Spleen (tissue), 11 donors: ENCODE data around the gene ITIH3. TPM values are rescaled to one million over a fixed set of nuclear protein-coding genes. Genes with fewer than 3 reads are reported as not detected.

Experiments
- DNase-seq: peaks from one replicate; pipeline ENCODE4 v3.0.0-alpha.2; 2020
- H3K27ac ChIP-seq, 8 donors: fragments of 200-600 bp; sonication (generic) in 7 of 8; 1 replicate in 4 of 8; 2 replicates in 4 of 8; pipeline versions ENCODE4 v1.5.0 to v1.8.0; 2016 to 2021; ENCODE audit warnings: inconsistent platforms in 4 of 8, mild to moderate bottlenecking in 4 of 8, moderate library complexity in 1 of 8
- H3K27me3 ChIP-seq, 7 donors: fragments of 200-600 bp; sonication (generic) in 6 of 7; replicated peaks in 1 of 7; 1 replicate in 4 of 7; 2 replicates in 3 of 7; pipeline versions ENCODE4 v1.5.0 to v1.8.0; 2016 to 2021; ENCODE audit warnings: inconsistent platforms in 3 of 7, mild to moderate bottlenecking in 1 of 7
- H3K36me3 ChIP-seq, 6 donors: fragments of 200-600 bp; sonication (generic) in 5 of 6; 1 replicate in 4 of 6; 2 replicates in 2 of 6; pipeline versions ENCODE4 v1.5.0 to v1.8.0; 2016 to 2021; ENCODE audit warnings: inconsistent platforms in 2 of 6
- H3K4me1 ChIP-seq, 6 donors: fragments of 200-600 bp; sonication (generic) in 5 of 6; 1 replicate in 3 of 6; 2 replicates in 3 of 6; pipeline versions ENCODE4 v1.5.0 to v1.8.0; 2016 to 2021; ENCODE audit warnings: inconsistent platforms in 3 of 6
- H3K4me3 ChIP-seq, 8 donors: fragments of 200-600 bp; sonication (generic) in 7 of 8; 1 replicate in 4 of 8; 2 replicates in 4 of 8; pipeline versions ENCODE4 v1.5.0 to v1.8.0; 2016 to 2021; ENCODE audit warnings: inconsistent platforms in 4 of 8, mild to moderate bottlenecking in 4 of 8, moderate library complexity in 2 of 8
- H3K9me3 ChIP-seq, 8 donors: fragments of 200-600 bp; sonication (generic) in 7 of 8; 1 replicate in 4 of 8; 2 replicates in 4 of 8; pipeline versions ENCODE4 v1.5.0 to v1.8.0; 2016 to 2021; ENCODE audit warnings: inconsistent platforms in 4 of 8
- CTCF ChIP-seq, 11 experiments: fragments of 200-600 bp in 7 of 11; fragments of 450-650 bp in 4 of 11; sonication (generic) in 4 of 11; IDR thresholded peaks in 8 of 11; conservative IDR thresholded peaks in 3 of 11; 1 replicate in 7 of 11; 2 replicates in 4 of 11; pipeline versions ENCODE4 v1.4.0 to v1.8.0; 2016 to 2021; ENCODE audit warnings: antibody characterized with exemption in 11 of 11, inconsistent platforms in 4 of 11, mild to moderate bottlenecking in 1 of 11
- POLR2A ChIP-seq, 3 donors: fragments of 450-650 bp; IDR thresholded peaks; one replicate each; pipeline ENCODE4 v1.5.1; 2017; ENCODE audit warnings: antibody characterized with exemption in 3 of 3, mild to moderate bottlenecking in 1 of 3
- POLR2AphosphoS5 ChIP-seq, 3 donors: sonication (generic); formaldehyde crosslinking; IDR thresholded peaks; one replicate each; pipeline ENCODE4 v1.5.1; 2017; ENCODE audit warnings: antibody characterized with exemption in 3 of 3
- WGBS, 5 donors: extraction: QIAGEN DNeasy Blood & Tissue Kit in 3 of 5; methylation state at CpG; one replicate each; pipeline versions ENCODE4 v1.1.5 to v1.1.7; 2013 to 2018; 5-methylcytosine and 5-hydroxymethylcytosine counted together
- intact Hi-C: fragments of 100-400 bp; cut with DNase I; formaldehyde crosslinking; loops from one replicate; pipeline ENCODE4 v1.15.0; 2023; ENCODE audit warnings: low total_unique reads
- polyA plus RNA-seq, 3 donors: library from polyadenylated mRNA; stranded (reverse); fragments of 200-250 nt; gene quantifications; one replicate each; pipeline ENCODE4 v1.2.1, GENCODE V29; 2013
- total RNA-seq, 7 donors: library from RNA; depleted of rRNA in 3 of 7; stranded (reverse); fragments of >200 nt in 3 of 7; fragmentation: NEBNext Ultra II Directional in 4 of 7; extraction: Animal tissue kit (Norgen Biotek cat#: 25700) in 4 of 7; gene quantifications; one replicate each; pipeline versions ENCODE4 v1.1.0 to v1.2.1, GENCODE V29; 2016 to 2021
- donor health status: healthy with polysubstance abuse.
- donor health status: DM: no; HTN: no; CAD: no; lungs with moderate emphysema.
- donor health status: DM: no; HTN: no; CAD: no.
- donor health status: Bipolar disorder and iron deficiency.
- donor health status: healthy.
- donor health status: DM: no; HTN: no; CAD: no.
- donor health status: DM: yes; HTN: yes; CAD: no.

The ITIH3 gene
- total and polyA plus RNA-seq, 10 donors: 8.0 to 53.7 (median 16.5) TPM

- no peaks in the 10 kb centered on the region for H3K36me3 ChIP-seq
- no peaks in the 10 kb centered on the region for H3K4me1 ChIP-seq
- TF ChIP-seq POLR2AphosphoS5 (IDR thresholded peaks at IDR 0.05) (no peak), POLR2A (IDR thresholded peaks at IDR 0.05) (no peak), CTCF (IDR thresholded peaks at IDR 0.05 in 8 of 11, conservative IDR thresholded peaks at IDR 0.05 in 3 of 11) (no peak)
- 58 to 80% (median 70%) methylated on average over 5 of the region's 5 CpGs for WGBS, 5 donors
- no peak overlapping the region for H3K4me3 ChIP-seq
- intact Hi-C loops: no loop called here
- H3K27ac ChIP-seq: peak overlapping the region in 3 of 8 donors; percentile 25 to 59 (median 40)
- no peak for DNase-seq
- H3K27me3 ChIP-seq: no peaks in the 10 kb centered on the region
- H3K9me3 ChIP-seq: no peaks in the 10 kb centered on the region
Measured at GRCh38 chr3:52801839-52802238, 7.2 kb downstream of the ITIH3 start.

- intact Hi-C loops: no loop called here
- 80 to 85% (median 83%) methylated on average over 19 of the region's 19 CpGs for WGBS, 5 donors
- Histone ChIP-seq H3K27me3 (no peaks in the 10 kb centered on the region), H3K4me3 (no peak overlapping the region), H3K36me3 (no peaks in the 10 kb centered on the region), H3K4me1 (no peaks in the 10 kb centered on the region), H3K9me3 (no peaks in the 10 kb centered on the region), H3K27ac (no peak overlapping the region)
- DNase-seq: no peak
- TF ChIP-seq POLR2A (IDR thresholded peaks at IDR 0.05): no peak
- TF ChIP-seq POLR2AphosphoS5 (IDR thresholded peaks at IDR 0.05): no peak
- TF ChIP-seq CTCF (IDR thresholded peaks at IDR 0.05 in 8 of 11, conservative IDR thresholded peaks at IDR 0.05 in 3 of 11): no peak
Measured at GRCh38 chr3:52805270-52806039, 10.9 kb downstream of the ITIH3 start.

- intact Hi-C loops: no loop called here
- Histone ChIP-seq H3K9me3 (no peaks in the 10 kb centered on the region), H3K27me3 (no peaks in the 10 kb centered on the region), H3K4me3 (no peak overlapping the region), H3K36me3 (peaks cover 0 to 5% (median 0%) of the 10 kb centered on the region in 6 donors), H3K4me1 (no peaks in the 10 kb centered on the region), H3K27ac (no peak overlapping the region)
- WGBS, 5 donors: 70 to 88% (median 83%) methylated on average over 2 of the region's 2 CpGs
- DNase-seq: no peak
- TF ChIP-seq POLR2A (IDR thresholded peaks at IDR 0.05) (no peak), POLR2AphosphoS5 (IDR thresholded peaks at IDR 0.05) (no peak), CTCF (IDR thresholded peaks at IDR 0.05 in 8 of 11, conservative IDR thresholded peaks at IDR 0.05 in 3 of 11) (no peak)
Measured at GRCh38 chr3:52809149-52809548, 14.6 kb downstream of the ITIH3 start.

- 31 to 39% (median 33%) methylated on average over 6 to 7 of the region's 7 CpGs for WGBS, 5 donors
- TF ChIP-seq POLR2A (IDR thresholded peaks at IDR 0.05): no peak
- TF ChIP-seq CTCF (IDR thresholded peaks at IDR 0.05 in 8 of 11, conservative IDR thresholded peaks at IDR 0.05 in 3 of 11): no peak
- TF ChIP-seq POLR2AphosphoS5 (IDR thresholded peaks at IDR 0.05): no peak
- Histone ChIP-seq H3K4me3 (no peak overlapping the region), H3K4me1 (no peaks in the 10 kb centered on the region), H3K36me3 (peaks cover 0 to 5% (median 0%) of the 10 kb centered on the region in 6 donors), H3K9me3 (no peaks in the 10 kb centered on the region), H3K27me3 (no peaks in the 10 kb centered on the region), H3K27ac (no peak overlapping the region)
- intact Hi-C loops: no loop called here
- no peak for DNase-seq
Measured at GRCh38 chr3:52809662-52810377, 15.2 kb downstream of the ITIH3 start.
